Nephron progenitor cell (in vitro differentiated cells): ENCODE results near the gene MON2.
A peak's percentile ranks its signal among the peaks of the same experiment; 100 is the strongest.

Experiments
- DNase-seq: peaks from one replicate; pipeline ENCODE4 v3.0.0; 2021
- H3K27ac Mint-ChIP-seq: 2 replicates; pipeline ENCODE4 v1.8.0; 2021; ENCODE audit warnings: mild to moderate bottlenecking, moderate library complexity, mixed read lengths
- H3K27me3 Mint-ChIP-seq: 2 replicates; pipeline ENCODE4 v1.8.0; 2021; ENCODE audit warnings: mild to moderate bottlenecking, low read depth, mixed read lengths; ENCODE audit not compliant: poor library complexity
- H3K36me3 Mint-ChIP-seq: 2 replicates; pipeline ENCODE4 v1.8.0; 2021; ENCODE audit warnings: low read depth, mixed read lengths
- H3K4me1 Mint-ChIP-seq: 2 replicates; pipeline ENCODE4 v1.8.0; 2021; ENCODE audit warnings: mixed read lengths
- H3K4me3 Mint-ChIP-seq: 2 replicates; pipeline ENCODE4 v1.8.0; 2021; ENCODE audit warnings: mild to moderate bottlenecking, moderate library complexity, mixed read lengths
- H3K9me3 Mint-ChIP-seq: 2 replicates; pipeline ENCODE4 v1.8.0; 2021; ENCODE audit warnings: mild to moderate bottlenecking, moderate library complexity, mixed read lengths
- TF ChIP-seq, protein P1 (sequence below): fragments of 200-600 bp; sonication (generic); IDR thresholded peaks from 2 replicates; pipeline ENCODE4 v1.5.0; 2021; ENCODE audit warnings: antibody characterized with exemption

MON2 gene

DNA sequence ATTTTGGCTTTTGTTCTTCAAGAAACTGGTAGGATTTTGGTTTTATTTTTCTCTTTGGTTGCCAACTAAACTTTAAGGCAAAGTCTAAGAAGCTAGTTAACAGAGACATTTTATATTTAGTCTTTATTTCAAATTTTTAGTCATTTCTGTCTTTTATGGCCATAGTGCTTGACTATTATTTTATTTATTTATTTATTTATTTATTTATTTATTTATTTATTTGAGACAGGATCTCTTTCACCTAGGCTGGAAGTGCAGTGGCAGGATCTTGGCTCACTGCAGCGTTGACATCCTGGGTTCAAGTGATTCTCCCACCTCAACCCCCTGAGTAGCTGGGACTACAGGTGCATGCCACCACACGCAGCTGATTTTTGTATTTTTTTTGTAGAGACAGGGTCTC is 3.1 kb downstream of the MON2 start:
- Mint-ChIP-seq H3K9me3 (peaks cover 5% of the 10 kb centered on the region), H3K36me3 (no peaks in the 10 kb centered on the region), H3K4me3 (peak overlapping the region; percentile 93), H3K27ac (no peak overlapping the region), H3K27me3 (no peaks in the 10 kb centered on the region), H3K4me1 (peaks cover 23% of the 10 kb centered on the region)
- DNase-seq = no peak
- TF ChIP-seq, protein P1, sequence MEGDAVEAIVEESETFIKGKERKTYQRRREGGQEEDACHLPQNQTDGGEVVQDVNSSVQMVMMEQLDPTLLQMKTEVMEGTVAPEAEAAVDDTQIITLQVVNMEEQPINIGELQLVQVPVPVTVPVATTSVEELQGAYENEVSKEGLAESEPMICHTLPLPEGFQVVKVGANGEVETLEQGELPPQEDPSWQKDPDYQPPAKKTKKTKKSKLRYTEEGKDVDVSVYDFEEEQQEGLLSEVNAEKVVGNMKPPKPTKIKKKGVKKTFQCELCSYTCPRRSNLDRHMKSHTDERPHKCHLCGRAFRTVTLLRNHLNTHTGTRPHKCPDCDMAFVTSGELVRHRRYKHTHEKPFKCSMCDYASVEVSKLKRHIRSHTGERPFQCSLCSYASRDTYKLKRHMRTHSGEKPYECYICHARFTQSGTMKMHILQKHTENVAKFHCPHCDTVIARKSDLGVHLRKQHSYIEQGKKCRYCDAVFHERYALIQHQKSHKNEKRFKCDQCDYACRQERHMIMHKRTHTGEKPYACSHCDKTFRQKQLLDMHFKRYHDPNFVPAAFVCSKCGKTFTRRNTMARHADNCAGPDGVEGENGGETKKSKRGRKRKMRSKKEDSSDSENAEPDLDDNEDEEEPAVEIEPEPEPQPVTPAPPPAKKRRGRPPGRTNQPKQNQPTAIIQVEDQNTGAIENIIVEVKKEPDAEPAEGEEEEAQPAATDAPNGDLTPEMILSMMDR = no peak

DNA sequence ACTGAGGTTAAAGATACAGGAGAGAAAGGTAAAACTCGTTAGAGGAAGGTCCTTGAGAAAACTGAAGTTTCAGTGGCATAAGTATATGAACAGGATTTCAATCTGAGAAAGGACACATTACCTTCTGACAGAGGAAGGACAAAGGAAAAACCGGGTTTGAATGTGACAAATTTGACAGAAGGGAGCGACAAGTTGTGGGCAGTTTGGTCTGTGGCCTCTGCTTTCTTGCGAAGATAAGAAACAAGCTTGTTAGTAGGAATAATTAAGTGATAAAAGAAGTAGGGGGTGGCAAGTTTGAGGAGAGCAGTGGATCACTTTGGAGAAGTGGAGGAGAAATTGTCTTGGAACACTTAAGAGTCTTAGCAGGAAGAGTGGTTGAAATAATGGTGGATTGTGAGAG is 5.1 kb downstream of the MON2 start:
- H3K9me3 Mint-ChIP-seq = no peaks in the 10 kb centered on the region
- no peaks in the 10 kb centered on the region for H3K36me3 Mint-ChIP-seq
- no peak for DNase-seq
- TF ChIP-seq, protein P1 = no peak
- H3K27me3 Mint-ChIP-seq = no peaks in the 10 kb centered on the region
- H3K4me1 Mint-ChIP-seq = peaks cover 16% of the 10 kb centered on the region
- no peak overlapping the region for H3K4me3 Mint-ChIP-seq
- no peak overlapping the region for H3K27ac Mint-ChIP-seq

- no peak overlapping the region for H3K27ac Mint-ChIP-seq
- H3K27me3 Mint-ChIP-seq = no peaks in the 10 kb centered on the region
- peaks cover 14% of the 10 kb centered on the region for H3K4me1 Mint-ChIP-seq
- peaks cover 5% of the 10 kb centered on the region for H3K36me3 Mint-ChIP-seq
- H3K4me3 Mint-ChIP-seq = no peak overlapping the region
- TF ChIP-seq, protein P1 = no peak
- H3K9me3 Mint-ChIP-seq = no peaks in the 10 kb centered on the region
- no peak for DNase-seq
Measured at GRCh38 chr12:62472472-62472871, 5.8 kb downstream of the MON2 start.

GRCh38 chr12:62481843-62482540 is 15.4 kb downstream of the MON2 start:
- no peak for DNase-seq
- H3K36me3 Mint-ChIP-seq = peaks cover 40% of the 10 kb centered on the region
- H3K27me3 Mint-ChIP-seq = no peaks in the 10 kb centered on the region
- TF ChIP-seq, protein P1 = no peak
- H3K9me3 Mint-ChIP-seq = peaks cover 3% of the 10 kb centered on the region
- H3K4me3 Mint-ChIP-seq = no peak overlapping the region
- peak overlapping the region; percentile 37 for H3K27ac Mint-ChIP-seq
- H3K4me1 Mint-ChIP-seq = peaks cover 14% of the 10 kb centered on the region

DNA sequence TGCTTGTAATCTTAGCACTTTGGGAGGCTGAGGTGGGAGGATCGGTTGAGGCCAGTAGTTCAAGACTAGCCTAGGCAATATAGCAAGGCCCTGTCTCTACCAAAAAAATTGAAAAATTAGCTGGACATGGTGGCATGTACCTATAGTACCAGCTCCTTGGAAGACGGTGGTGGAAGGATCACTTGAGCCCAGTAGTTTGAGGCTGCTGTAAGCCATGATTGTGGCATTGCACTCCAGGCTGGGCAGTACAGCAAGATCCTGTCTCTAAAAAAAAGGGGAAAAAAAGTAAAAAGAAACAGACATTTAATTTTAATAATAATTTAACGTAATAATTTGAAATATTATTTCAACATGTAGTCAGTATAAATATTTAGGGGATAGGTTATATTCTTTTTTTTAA is 16.1 kb downstream of the MON2 start:
- DNase-seq = no peak
- Mint-ChIP-seq H3K27ac (no peak overlapping the region), H3K27me3 (no peaks in the 10 kb centered on the region), H3K36me3 (peaks cover 32% of the 10 kb centered on the region), H3K9me3 (peaks cover 3% of the 10 kb centered on the region), H3K4me3 (no peak overlapping the region), H3K4me1 (peaks cover 14% of the 10 kb centered on the region)
- TF ChIP-seq, protein P1 = no peak

- peak overlapping the region; percentile 20 for H3K27ac Mint-ChIP-seq
- H3K27me3 Mint-ChIP-seq = no peaks in the 10 kb centered on the region
- TF ChIP-seq, protein P1 = no peak
- peaks cover 14% of the 10 kb centered on the region for H3K4me1 Mint-ChIP-seq
- H3K36me3 Mint-ChIP-seq = peaks cover 23% of the 10 kb centered on the region
- no peak overlapping the region for H3K4me3 Mint-ChIP-seq
- peaks cover 3% of the 10 kb centered on the region for H3K9me3 Mint-ChIP-seq
- no peak for DNase-seq
Measured at GRCh38 chr12:62484233-62484632, 17.6 kb downstream of the MON2 start.
